Body of pancreas (tissue), 4 donors: Measurements from ENCODE around the gene TMEM128.

Experiments used
- CTCF ChIP-seq, 7 experiments: fragments of 450-650 bp in 4 of 7; fragments of 200-600 bp in 3 of 7; sonication (generic) in 3 of 7; IDR thresholded peaks; one replicate each; pipeline ENCODE4 v1.5.1; 2016 to 2019; ENCODE audit warnings: antibody characterized with exemption in 7 of 7
- POLR2A ChIP-seq, 3 donors: fragments of 450-650 bp; IDR thresholded peaks; one replicate each; pipeline ENCODE4 v1.6.1; 2016; ENCODE audit warnings: antibody characterized with exemption in 3 of 3, mild to moderate bottlenecking in 2 of 3

GRCh38 chr4:4200624-4201023, 47.4 kb downstream of the TMEM128 start:
- TF ChIP-seq CTCF (IDR thresholded peaks at IDR 0.05) (no peak), POLR2A (IDR thresholded peaks at IDR 0.05) (no peak)
